Caco-2 (cell line): ENCODE data around the gene TYROBP. TPM values are rescaled to one million over a fixed set of nuclear protein-coding genes. Genes with fewer than 3 reads are reported as not detected.

ENCODE experiments used
- BruUV-seq: library from RNA; stranded (reverse); fragments of 400-500 nt; replicated peaks from 2 replicates; lab custom pipeline; 2021; lab: Mats Ljungman, UMichigan
- CTCF ChIA-PET: fragments of 300-600 bp; sonication (Branson Sonifier 250); formaldehyde crosslinking; loops from one replicate; lab custom pipeline; 2022; ENCODE audit warnings: antibody characterized with exemption; lab: Charles Lee
- POLR2A ChIA-PET: fragments of 300-600 bp; sonication (Branson Sonifier 250); formaldehyde crosslinking; loops from one replicate; lab custom pipeline; 2022; ENCODE audit warnings: antibody characterized with exemption; lab: Charles Lee
- DNase-seq, 2 experiments: peaks; one replicate each; pipeline versions ENCODE4 v3.0.0 to v3.0.0-alpha.2; 2020 to 2022
- H3K27me3 ChIP-seq: replicated peaks from 2 replicates; pipeline ENCODE4 v1.6.0; 2011; ENCODE audit warnings: low read length; ENCODE audit not compliant: control insufficient read depth, insufficient read depth
- H3K36me3 ChIP-seq: 2 replicates; pipeline ENCODE4 v1.5.1; 2011; ENCODE audit warnings: low read length; ENCODE audit not compliant: control insufficient read depth, insufficient read depth
- H3K4me1 ChIP-seq: fragments of 250-450 bp; sonication (Bioruptor Pico); 2 replicates; pipeline ENCODE4 v1.5.1; 2020; ENCODE audit warnings: mild to moderate bottlenecking
- H3K4me3 ChIP-seq: 2 replicates; pipeline ENCODE4 v1.5.1; 2011; ENCODE audit warnings: low read depth, mild to moderate bottlenecking, control low read depth, low read length
- H3K9me3 ChIP-seq: fragments of 250-450 bp; sonication (Bioruptor Pico); 2 replicates; pipeline ENCODE4 v1.5.1; 2020; ENCODE audit warnings: mild to moderate bottlenecking, moderate library complexity
- H3K27ac Mint-ChIP-seq: one replicate; pipeline ENCODE4 v1.8.0; 2022; ENCODE audit warnings: mixed read lengths; ENCODE audit not compliant: unreplicated experiment
- H3K27me3 Mint-ChIP-seq: one replicate; pipeline ENCODE4 v1.8.0; 2022; ENCODE audit warnings: mixed read lengths; ENCODE audit not compliant: insufficient read depth, unreplicated experiment
- H3K36me3 Mint-ChIP-seq: one replicate; pipeline ENCODE4 v1.8.0; 2022; ENCODE audit warnings: mild to moderate bottlenecking, mixed read lengths; ENCODE audit not compliant: insufficient read depth, unreplicated experiment
- H3K4me1 Mint-ChIP-seq: one replicate; pipeline ENCODE4 v1.8.0; 2022; ENCODE audit warnings: low read depth, mixed read lengths; ENCODE audit not compliant: unreplicated experiment
- H3K4me3 Mint-ChIP-seq: one replicate; pipeline ENCODE4 v1.8.0; 2022; ENCODE audit warnings: mild to moderate bottlenecking, moderate library complexity, mixed read lengths; ENCODE audit not compliant: unreplicated experiment
- H3K9me3 Mint-ChIP-seq: one replicate; pipeline ENCODE4 v1.8.0; 2022; ENCODE audit warnings: mixed read lengths; ENCODE audit not compliant: unreplicated experiment
- CTCF ChIP-seq, 2 experiments: fragments of 200-600 bp in 1 of 2; IDR thresholded peaks; 1 replicate in 1 of 2; 2 replicates in 1 of 2; pipeline versions ENCODE4 v1.5.1 to v1.8.0; 2011 to 2022; ENCODE audit warnings: antibody characterized with exemption in 1 of 2, control low read depth in 1 of 2, inconsistent platforms in 1 of 2, low read depth in 1 of 2, low read length in 1 of 2, mild to moderate bottlenecking in 1 of 2, moderate library complexity in 1 of 2; ENCODE audit not compliant: insufficient read depth in 1 of 2, severe bottlenecking in 1 of 2, unreplicated experiment in 1 of 2
- intact Hi-C: fragments of 100-400 bp; cut with micrococcal nuclease; formaldehyde crosslinking; loops from one replicate; pipeline ENCODE4 v1.10.0; 2022; ENCODE audit not compliant: unreplicated experiment
- total RNA-seq: library from RNA; stranded (reverse); gene quantifications from 2 replicates; pipeline ENCODE4 v1.2.3, GENCODE V29; 2022

TYROBP gene
- total RNA-seq, 1 experiment from 2014 or later, result not detected

- intact Hi-C loops, result no loop called here
- Mint-ChIP-seq H3K9me3 (peaks cover 25% of the 10 kb centered on the region), H3K4me1 (no peaks in the 10 kb centered on the region), H3K4me3 (no peak overlapping the region), H3K27ac (no peak overlapping the region), H3K27me3 (peaks cover 5% of the 10 kb centered on the region), H3K36me3 (no peaks in the 10 kb centered on the region)
- Histone ChIP-seq H3K27me3 (no peaks in the 10 kb centered on the region), H3K4me3 (no peak overlapping the region), H3K9me3 (peaks cover 6% of the 10 kb centered on the region; the same call in 1 of the 2 replicates), H3K36me3 (no peaks in the 10 kb centered on the region), H3K4me1 (no peaks in the 10 kb centered on the region)
- ChIA-PET CTCF (no interaction called here), POLR2A (no interaction called here)
- no TSS peak for BruUV-seq
- no peak for DNase-seq
- TF ChIP-seq CTCF (IDR thresholded peaks at IDR 0.05; ENCODE audit: insufficient read depth in 1 of 2, low read depth in 1 of 2, low read length in 1 of 2, severe bottlenecking in 1 of 2, unreplicated experiment in 1 of 2), result no peak
Observed at GRCh38 chr19:35925501-35925900, 17.4 kb upstream of the TYROBP start.

- Mint-ChIP-seq H3K27me3 (peaks cover 1% of the 10 kb centered on the region), H3K4me3 (no peak overlapping the region), H3K27ac (no peak overlapping the region), H3K4me1 (no peaks in the 10 kb centered on the region), H3K36me3 (no peaks in the 10 kb centered on the region), H3K9me3 (peaks cover 14% of the 10 kb centered on the region)
- Histone ChIP-seq H3K4me3 (no peak overlapping the region), H3K9me3 (peaks cover 6% of the 10 kb centered on the region; the same call in 1 of the 2 replicates), H3K4me1 (no peaks in the 10 kb centered on the region), H3K36me3 (no peaks in the 10 kb centered on the region), H3K27me3 (no peaks in the 10 kb centered on the region)
- BruUV-seq, result no TSS peak
- ChIA-PET CTCF (no interaction called here), POLR2A (no interaction called here)
- intact Hi-C loops, result no loop called here
- no peak for TF ChIP-seq CTCF (IDR thresholded peaks at IDR 0.05; ENCODE audit: insufficient read depth in 1 of 2, low read depth in 1 of 2, low read length in 1 of 2, severe bottlenecking in 1 of 2, unreplicated experiment in 1 of 2)
- no peak for DNase-seq
Observed at GRCh38 chr19:35921012-35921411, 12.9 kb upstream of the TYROBP start.

- Histone ChIP-seq H3K4me3 (no peak overlapping the region), H3K36me3 (no peaks in the 10 kb centered on the region), H3K9me3 (no peaks in the 10 kb centered on the region), H3K4me1 (no peaks in the 10 kb centered on the region), H3K27me3 (no peaks in the 10 kb centered on the region)
- TF ChIP-seq CTCF (IDR thresholded peaks at IDR 0.05; ENCODE audit: insufficient read depth in 1 of 2, low read depth in 1 of 2, low read length in 1 of 2, severe bottlenecking in 1 of 2, unreplicated experiment in 1 of 2), result no peak
- H3K36me3 Mint-ChIP-seq, result no peaks in the 10 kb centered on the region
- intact Hi-C loops, result no loop called here
- ChIA-PET POLR2A (no interaction called here), CTCF (no interaction called here)
- H3K4me3 Mint-ChIP-seq, result no peak overlapping the region
- no peak overlapping the region for H3K27ac Mint-ChIP-seq
- H3K9me3 Mint-ChIP-seq, result no peaks in the 10 kb centered on the region
- H3K4me1 Mint-ChIP-seq, result no peaks in the 10 kb centered on the region
- no TSS peak for BruUV-seq
- peaks cover 7% of the 10 kb centered on the region for H3K27me3 Mint-ChIP-seq
- DNase-seq, result no peak
Observed at GRCh38 chr19:35919306-35919705, 11.2 kb upstream of the TYROBP start.
